ENCODE data around the gene THAP7. TPM values are rescaled to one million over a fixed set of nuclear protein-coding genes. Genes with fewer than 3 reads are reported as not detected.

THAP7 gene
- total RNA-seq, 4 donors from 2014 or later, result 33.9 to 57.0 (median 37.4) TPM

DNA sequence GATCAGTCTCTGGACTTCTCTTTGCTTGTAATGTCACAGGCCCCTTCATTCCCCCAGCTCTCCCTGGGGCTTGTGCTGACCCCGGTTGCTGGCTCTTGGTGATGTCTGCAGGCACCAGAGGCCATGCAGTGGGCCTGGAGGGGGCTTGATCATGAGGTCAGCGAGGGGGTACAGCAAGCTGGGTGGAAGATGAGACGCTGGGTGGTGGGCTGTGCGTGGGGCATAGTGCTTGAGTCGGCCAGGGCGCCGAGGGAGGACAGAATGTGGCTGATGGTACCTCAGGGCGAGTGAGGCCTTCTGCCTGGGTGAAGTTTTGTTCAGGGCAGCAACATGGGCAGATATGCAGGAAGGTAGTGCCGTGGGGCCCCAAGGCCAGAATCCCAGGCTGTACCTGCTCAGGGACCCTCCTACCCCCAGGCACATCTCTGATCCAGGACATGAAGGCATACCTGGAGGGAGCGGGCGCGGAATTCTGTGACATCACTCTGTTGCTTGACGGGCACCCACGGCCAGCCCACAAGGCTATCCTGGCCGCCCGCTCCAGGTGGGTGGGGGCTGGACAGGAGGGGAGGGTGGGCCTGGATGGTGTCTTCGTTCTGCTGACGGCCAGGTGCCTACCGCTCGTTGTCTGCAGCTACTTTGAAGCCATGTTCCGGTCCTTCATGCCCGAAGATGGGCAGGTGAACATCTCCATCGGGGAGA is 6.4 kb downstream of the THAP7 start:
- no peak for DNase-seq (ENCODE audit: low spot score in 2 of 2)
- Histone ChIP-seq H3K9me3 (no peaks in the 10 kb centered on the region), H3K4me3 (no peak overlapping the region), H3K27ac (no peak overlapping the region), H3K27me3 (no peaks in the 10 kb centered on the region), H3K4me1 (peaks cover 12% of the 10 kb centered on the region), H3K36me3 (peaks cover 92% of the 10 kb centered on the region)
- TF ChIP-seq, protein P1, sequence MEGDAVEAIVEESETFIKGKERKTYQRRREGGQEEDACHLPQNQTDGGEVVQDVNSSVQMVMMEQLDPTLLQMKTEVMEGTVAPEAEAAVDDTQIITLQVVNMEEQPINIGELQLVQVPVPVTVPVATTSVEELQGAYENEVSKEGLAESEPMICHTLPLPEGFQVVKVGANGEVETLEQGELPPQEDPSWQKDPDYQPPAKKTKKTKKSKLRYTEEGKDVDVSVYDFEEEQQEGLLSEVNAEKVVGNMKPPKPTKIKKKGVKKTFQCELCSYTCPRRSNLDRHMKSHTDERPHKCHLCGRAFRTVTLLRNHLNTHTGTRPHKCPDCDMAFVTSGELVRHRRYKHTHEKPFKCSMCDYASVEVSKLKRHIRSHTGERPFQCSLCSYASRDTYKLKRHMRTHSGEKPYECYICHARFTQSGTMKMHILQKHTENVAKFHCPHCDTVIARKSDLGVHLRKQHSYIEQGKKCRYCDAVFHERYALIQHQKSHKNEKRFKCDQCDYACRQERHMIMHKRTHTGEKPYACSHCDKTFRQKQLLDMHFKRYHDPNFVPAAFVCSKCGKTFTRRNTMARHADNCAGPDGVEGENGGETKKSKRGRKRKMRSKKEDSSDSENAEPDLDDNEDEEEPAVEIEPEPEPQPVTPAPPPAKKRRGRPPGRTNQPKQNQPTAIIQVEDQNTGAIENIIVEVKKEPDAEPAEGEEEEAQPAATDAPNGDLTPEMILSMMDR (IDR thresholded peaks at IDR 0.05), result no peak
- TF ChIP-seq POLR2AphosphoS5 (IDR thresholded peaks at IDR 0.05), result no peak
- TF ChIP-seq EP300 (IDR thresholded peaks at IDR 0.05), result no peak
- no peak for TF ChIP-seq POLR2A (IDR thresholded peaks at IDR 0.05)
- WGBS, result 96% methylated on average over 12 of the region's 23 CpGs

DNA sequence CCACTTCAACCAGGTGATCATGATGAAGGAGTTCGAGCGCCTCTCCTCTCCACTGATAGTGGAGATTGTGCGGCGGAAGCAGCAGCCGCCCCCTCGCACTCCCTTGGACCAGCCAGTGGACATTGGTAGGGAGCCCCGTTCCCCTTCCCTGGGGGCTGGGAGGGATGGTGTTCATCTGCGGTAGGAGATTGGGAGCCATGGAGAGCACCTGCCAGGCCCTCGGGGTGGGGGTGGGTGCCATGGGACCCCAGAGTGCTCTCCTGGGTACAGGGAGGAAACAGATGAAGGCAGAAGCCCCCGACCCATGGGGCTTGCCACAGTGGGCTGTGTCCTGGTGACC is 7.0 kb downstream of the THAP7 start:
- 90% methylated on average over 6 of the region's 10 CpGs for WGBS
- no peaks in the 10 kb centered on the region for H3K9me3 ChIP-seq
- no peak overlapping the region for H3K27ac ChIP-seq
- H3K36me3 ChIP-seq, result peaks cover 95% of the 10 kb centered on the region
- H3K27me3 ChIP-seq, result no peaks in the 10 kb centered on the region
- TF ChIP-seq POLR2AphosphoS5 (IDR thresholded peaks at IDR 0.05) (no peak), POLR2A (IDR thresholded peaks at IDR 0.05) (no peak), EP300 (IDR thresholded peaks at IDR 0.05) (no peak)
- TF ChIP-seq, protein P1 (IDR thresholded peaks at IDR 0.05), result no peak
- no peak overlapping the region for H3K4me3 ChIP-seq
- peaks cover 6% of the 10 kb centered on the region for H3K4me1 ChIP-seq
- DNase-seq (ENCODE audit: low spot score in 2 of 2), result no peak

DNA sequence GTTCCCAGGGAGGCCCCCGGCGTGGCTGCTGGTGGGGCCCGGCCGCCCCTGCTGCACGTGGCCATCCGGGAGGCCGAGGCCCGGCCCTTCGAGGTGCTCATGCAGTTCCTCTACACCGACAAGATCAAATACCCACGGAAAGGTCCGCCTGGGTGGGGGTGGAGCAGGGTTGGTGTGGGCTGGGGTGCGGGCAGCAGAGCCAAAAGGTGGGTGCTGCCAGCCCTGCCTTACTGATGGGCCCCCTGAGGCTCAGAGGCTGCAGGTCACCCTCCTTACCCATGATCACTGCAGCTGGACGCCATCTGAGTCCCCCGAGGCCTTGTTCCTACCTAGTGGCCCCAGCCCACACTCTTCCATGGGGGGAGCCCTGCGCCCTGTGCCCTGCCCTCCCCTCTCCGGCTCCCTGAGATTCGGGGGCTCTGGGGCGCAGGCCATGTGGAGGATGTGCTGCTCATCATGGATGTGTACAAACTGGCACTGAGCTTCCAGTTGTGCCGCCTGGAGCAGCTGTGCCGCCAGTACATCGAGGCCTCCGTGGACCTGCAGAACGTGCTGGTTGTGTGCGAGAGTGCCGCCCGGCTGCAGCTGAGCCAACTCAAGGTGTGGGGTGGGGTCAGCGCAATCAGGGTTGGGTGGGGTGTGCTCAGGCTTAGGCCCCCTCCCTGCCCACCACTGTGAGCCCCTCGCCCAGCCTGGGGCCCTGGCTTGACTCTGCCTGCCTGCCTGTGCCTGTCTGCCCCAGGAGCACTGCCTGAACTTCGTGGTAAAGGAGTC is 7.6 kb downstream of the THAP7 start:
- peaks cover 93% of the 10 kb centered on the region for H3K36me3 ChIP-seq
- DNase-seq (ENCODE audit: low spot score in 2 of 2), result no peak
- no peak overlapping the region for H3K4me3 ChIP-seq
- H3K4me1 ChIP-seq, result peaks cover under 1% of the 10 kb centered on the region
- H3K27me3 ChIP-seq, result no peaks in the 10 kb centered on the region
- no peaks in the 10 kb centered on the region for H3K9me3 ChIP-seq
- TF ChIP-seq, protein P1 (IDR thresholded peaks at IDR 0.05), result no peak
- TF ChIP-seq POLR2AphosphoS5 (IDR thresholded peaks at IDR 0.05) (no peak), POLR2A (IDR thresholded peaks at IDR 0.05) (no peak), EP300 (IDR thresholded peaks at IDR 0.05) (no peak)
- 70% methylated on average over 2 of the region's 30 CpGs for WGBS
- H3K27ac ChIP-seq, result no peak overlapping the region

DNA sequence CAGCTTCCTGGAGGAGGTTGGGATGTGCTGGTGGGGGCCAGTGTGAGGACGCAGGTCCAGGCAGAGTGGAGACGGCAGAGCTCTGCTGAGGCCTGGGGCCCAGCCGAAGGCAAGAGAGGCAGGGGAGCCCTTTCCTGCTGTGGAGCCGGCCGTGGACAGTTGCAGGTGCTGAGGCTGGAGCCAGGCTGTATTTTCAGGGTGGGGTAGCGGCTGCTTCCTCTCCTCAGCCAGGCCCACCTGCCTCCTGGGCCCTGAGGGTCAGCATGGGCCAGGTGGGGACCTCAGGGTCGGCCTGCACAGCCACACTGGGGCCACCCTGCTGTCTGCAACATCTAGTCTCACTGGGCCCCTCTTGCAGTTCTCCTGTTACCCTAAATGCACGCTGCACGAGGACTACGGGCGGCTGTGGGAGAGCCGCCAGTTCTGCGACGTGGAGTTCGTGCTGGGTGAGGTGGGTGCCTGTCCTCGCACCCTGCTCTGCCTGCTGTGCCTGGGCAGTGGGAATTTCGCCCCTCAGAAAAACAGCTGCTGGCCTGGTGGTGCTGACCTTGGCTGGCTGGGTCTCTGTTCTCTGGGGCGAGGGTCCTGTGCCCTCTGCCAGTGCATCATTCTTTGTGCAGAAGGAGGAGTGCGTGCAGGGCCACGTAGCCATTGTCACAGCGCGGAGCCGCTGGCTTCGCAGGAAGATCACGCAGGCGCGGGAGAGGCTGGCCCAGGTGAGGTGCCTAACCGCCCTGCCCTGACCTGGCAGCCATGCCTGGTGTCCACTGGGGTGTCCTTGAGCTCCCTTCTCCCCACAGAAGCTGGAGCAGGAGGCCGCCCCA is 8.4 kb downstream of the THAP7 start:
- no peaks in the 10 kb centered on the region for H3K4me1 ChIP-seq
- no peak overlapping the region for H3K27ac ChIP-seq
- no peak overlapping the region for H3K4me3 ChIP-seq
- H3K9me3 ChIP-seq, result no peaks in the 10 kb centered on the region
- TF ChIP-seq EP300 (IDR thresholded peaks at IDR 0.05) (no peak), POLR2AphosphoS5 (IDR thresholded peaks at IDR 0.05) (no peak), POLR2A (IDR thresholded peaks at IDR 0.05) (no peak)
- TF ChIP-seq, protein P1 (IDR thresholded peaks at IDR 0.05), result no peak
- peaks cover 93% of the 10 kb centered on the region for H3K36me3 ChIP-seq
- DNase-seq (ENCODE audit: low spot score in 2 of 2), result no peak
- WGBS, result 93% methylated on average over 12 of the region's 29 CpGs
- H3K27me3 ChIP-seq, result no peaks in the 10 kb centered on the region

Data from suprapubic skin (tissue), 4 donors.